Activated T-cell treated with anti-CD3 and anti-CD28 coated beads, Interleukin-2, amount 50 U/mL, for 72 hours (primary cell): ENCODE measurements around the gene SPRTN. TPM values are rescaled to one million over a fixed set of nuclear protein-coding genes. Genes with fewer than 3 reads are reported as not detected.
A peak's percentile ranks its signal among the peaks of the same experiment; 100 is the strongest.

ENCODE experiments used
- ATAC-seq, 2 donors: fragments of 150-1000 bp; cut with Tn5 transposase; replicated peaks in 1 of 2; 2 replicates each; pipeline ENCODE4 v1.10.0; 2021; ENCODE audit warnings: moderate library complexity in 2 of 2, mild to moderate bottlenecking in 1 of 2
- DNase-seq, 2 donors: peaks; one replicate each; pipeline ENCODE4 v3.0.0; 2021 to 2022; ENCODE audit warnings: mixed read lengths in 1 of 2
- H3K27ac Mint-ChIP-seq: one replicate; pipeline ENCODE4 v1.8.0; 2022; ENCODE audit warnings: mild to moderate bottlenecking, moderate library complexity, mixed read lengths
- H3K27me3 Mint-ChIP-seq: one replicate; pipeline ENCODE4 v1.8.0; 2022; ENCODE audit warnings: low read depth, mixed read lengths
- H3K36me3 Mint-ChIP-seq, 2 donors: one replicate each; pipeline ENCODE4 v1.8.0; 2022; ENCODE audit warnings: mixed read lengths in 2 of 2, mild to moderate bottlenecking in 1 of 2; ENCODE audit not compliant: insufficient read depth in 2 of 2
- H3K4me1 Mint-ChIP-seq: one replicate; pipeline ENCODE4 v1.8.0; 2022; ENCODE audit warnings: low read depth, mixed read lengths
- H3K4me3 Mint-ChIP-seq, 2 donors: one replicate each; pipeline ENCODE4 v1.8.0; 2022; ENCODE audit warnings: mild to moderate bottlenecking in 2 of 2, mixed read lengths in 2 of 2, moderate library complexity in 2 of 2
- H3K9me3 Mint-ChIP-seq, 2 donors: one replicate each; pipeline ENCODE4 v1.8.0; 2022; ENCODE audit warnings: mixed read lengths in 2 of 2
- total RNA-seq, 2 donors: library from RNA; stranded (reverse); gene quantifications; one replicate each; pipeline ENCODE4 v1.2.3, GENCODE V29; 2022

SPRTN gene
- total RNA-seq, 2 donors from 2014 or later: 9.6 to 10.4 TPM

- no peak for ATAC-seq
- no peaks in the 10 kb centered on the region for H3K27me3 Mint-ChIP-seq
- no peaks in the 10 kb centered on the region for H3K9me3 Mint-ChIP-seq
- no peaks in the 10 kb centered on the region for H3K4me1 Mint-ChIP-seq
- no peak overlapping the region for H3K4me3 Mint-ChIP-seq
- no peak overlapping the region for H3K27ac Mint-ChIP-seq
- no peaks in the 10 kb centered on the region for H3K36me3 Mint-ChIP-seq
- no peak for DNase-seq
Measured at GRCh38 chr1:231322880-231323530, 15.1 kb upstream of the SPRTN start.

GRCh38 chr1:231324660-231325059 lies 13.4 kb upstream of the SPRTN start:
- H3K4me3 Mint-ChIP-seq: no peak overlapping the region
- H3K27ac Mint-ChIP-seq: no peak overlapping the region
- H3K9me3 Mint-ChIP-seq: no peaks in the 10 kb centered on the region
- DNase-seq (no peak), ATAC-seq (no peak)
- H3K36me3 Mint-ChIP-seq: no peaks in the 10 kb centered on the region
- H3K4me1 Mint-ChIP-seq: no peaks in the 10 kb centered on the region
- no peaks in the 10 kb centered on the region for H3K27me3 Mint-ChIP-seq

GRCh38 chr1:231326248-231326647 lies 11.8 kb upstream of the SPRTN start:
- no peaks in the 10 kb centered on the region for H3K36me3 Mint-ChIP-seq
- no peak overlapping the region for H3K4me3 Mint-ChIP-seq
- no peak for DNase-seq
- no peak for ATAC-seq
- H3K27me3 Mint-ChIP-seq: no peaks in the 10 kb centered on the region
- H3K4me1 Mint-ChIP-seq: no peaks in the 10 kb centered on the region
- H3K27ac Mint-ChIP-seq: no peak overlapping the region
- no peaks in the 10 kb centered on the region for H3K9me3 Mint-ChIP-seq

- Mint-ChIP-seq H3K27ac (no peak overlapping the region), H3K27me3 (no peaks in the 10 kb centered on the region)
Measured at GRCh38 chr1:231327617-231328016, 10.5 kb upstream of the SPRTN start.

GRCh38 chr1:231329483-231329882 lies 8.6 kb upstream of the SPRTN start:
- H3K9me3 Mint-ChIP-seq: no peaks in the 10 kb centered on the region
- no peak overlapping the region for H3K27ac Mint-ChIP-seq
- H3K4me1 Mint-ChIP-seq: peaks cover 16% of the 10 kb centered on the region
- H3K36me3 Mint-ChIP-seq: peaks cover 2 to 4% of the 10 kb centered on the region in 2 donors
- ATAC-seq: no peak
- H3K27me3 Mint-ChIP-seq: no peaks in the 10 kb centered on the region
- H3K4me3 Mint-ChIP-seq: no peak overlapping the region
- no peak for DNase-seq

More at GRCh38 chr1:231327617-231328016, 10.5 kb upstream of the SPRTN start:
- DNase-seq (no peak), ATAC-seq (no peak)
- Mint-ChIP-seq H3K9me3 (no peaks in the 10 kb centered on the region), H3K36me3 (peaks cover 2 to 4% of the 10 kb centered on the region in 2 donors), H3K4me1 (no peaks in the 10 kb centered on the region), H3K4me3 (no peak overlapping the region)

- Mint-ChIP-seq H3K4me1 (peaks cover 41% of the 10 kb centered on the region), H3K27ac (no peak overlapping the region), H3K27me3 (no peaks in the 10 kb centered on the region), H3K36me3 (peaks cover 9 to 20% of the 10 kb centered on the region in 2 donors), H3K9me3 (no peaks in the 10 kb centered on the region), H3K4me3 (peak overlapping the region in 1 of 2 donors; percentile 59)
- ATAC-seq: no peak
- DNase-seq: no peak
Measured at GRCh38 chr1:231332761-231333160, 5.3 kb upstream of the SPRTN start.

DNA sequence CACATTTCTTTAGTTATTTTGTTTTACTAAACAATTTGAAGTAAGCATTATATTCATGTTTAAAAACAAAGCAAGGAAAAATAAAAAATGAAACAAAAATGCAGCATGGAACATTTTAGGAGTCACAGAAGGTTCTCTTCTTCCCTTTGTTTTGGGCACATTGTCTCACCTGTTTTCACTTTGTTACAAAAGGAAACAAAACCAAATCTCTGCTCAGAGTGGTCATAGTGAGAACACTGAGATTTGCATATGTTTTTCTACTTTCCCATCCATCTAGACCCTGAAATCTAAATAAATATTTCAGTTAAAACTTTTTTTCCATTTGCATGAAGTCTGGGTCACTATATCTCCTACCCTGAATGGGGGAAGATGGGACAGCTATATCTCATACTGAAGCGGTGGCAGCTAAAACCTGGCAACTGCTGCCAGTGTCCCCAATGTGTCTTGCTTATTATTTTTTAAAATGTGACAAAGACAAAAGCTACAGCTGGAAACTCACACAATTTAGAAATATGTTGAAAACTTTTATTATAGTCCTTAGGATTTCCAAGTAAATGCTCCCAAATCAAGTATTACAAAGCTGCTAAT lies 3.9 kb upstream of the SPRTN start:
- peaks cover 10 to 23% of the 10 kb centered on the region in 2 donors for H3K36me3 Mint-ChIP-seq
- H3K27ac Mint-ChIP-seq: peak overlapping the region; percentile 56
- no peaks in the 10 kb centered on the region for H3K9me3 Mint-ChIP-seq
- H3K4me1 Mint-ChIP-seq: peaks cover 48% of the 10 kb centered on the region
- DNase-seq (no peak), ATAC-seq (no peak)
- H3K27me3 Mint-ChIP-seq: no peaks in the 10 kb centered on the region
- peak overlapping the region; percentile 69 to 74 for H3K4me3 Mint-ChIP-seq

DNA sequence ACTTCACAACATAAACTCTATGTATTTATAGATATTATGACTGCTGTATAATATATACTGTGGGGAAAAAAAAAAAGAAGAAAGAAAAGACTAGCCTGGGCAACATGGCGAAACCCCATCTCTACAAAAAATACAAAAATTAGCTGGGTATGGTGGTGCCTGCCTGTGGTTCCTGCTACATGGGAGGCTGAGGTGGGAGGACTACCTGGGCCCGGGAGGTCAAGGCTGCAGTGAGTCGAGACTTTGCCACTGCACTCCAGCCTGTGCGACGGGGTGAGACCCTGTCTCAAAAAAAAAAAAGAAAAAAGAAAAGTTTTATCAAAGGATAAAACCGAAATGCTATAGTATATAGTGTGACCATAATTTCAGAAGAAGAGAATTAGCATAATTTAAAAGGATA lies 3.1 kb upstream of the SPRTN start:
- peaks cover 10 to 23% of the 10 kb centered on the region in 2 donors for H3K36me3 Mint-ChIP-seq
- ATAC-seq: no peak
- peak overlapping the region; percentile 73 for H3K27ac Mint-ChIP-seq
- no peaks in the 10 kb centered on the region for H3K9me3 Mint-ChIP-seq
- peak overlapping the region; percentile 69 to 74 for H3K4me3 Mint-ChIP-seq
- no peak for DNase-seq
- H3K27me3 Mint-ChIP-seq: no peaks in the 10 kb centered on the region
- peaks cover 56% of the 10 kb centered on the region for H3K4me1 Mint-ChIP-seq

GRCh38 chr1:231335663-231336602 lies 2.2 kb upstream of the SPRTN start:
- Mint-ChIP-seq H3K36me3 (peaks cover 10 to 27% of the 10 kb centered on the region in 2 donors), H3K4me1 (peaks cover 64% of the 10 kb centered on the region), H3K9me3 (no peaks in the 10 kb centered on the region), H3K27me3 (no peaks in the 10 kb centered on the region), H3K27ac (peak overlapping the region; percentile 97), H3K4me3 (peak overlapping the region; percentile 88 to 93)
- no peak for DNase-seq
- no peak for ATAC-seq

DNA sequence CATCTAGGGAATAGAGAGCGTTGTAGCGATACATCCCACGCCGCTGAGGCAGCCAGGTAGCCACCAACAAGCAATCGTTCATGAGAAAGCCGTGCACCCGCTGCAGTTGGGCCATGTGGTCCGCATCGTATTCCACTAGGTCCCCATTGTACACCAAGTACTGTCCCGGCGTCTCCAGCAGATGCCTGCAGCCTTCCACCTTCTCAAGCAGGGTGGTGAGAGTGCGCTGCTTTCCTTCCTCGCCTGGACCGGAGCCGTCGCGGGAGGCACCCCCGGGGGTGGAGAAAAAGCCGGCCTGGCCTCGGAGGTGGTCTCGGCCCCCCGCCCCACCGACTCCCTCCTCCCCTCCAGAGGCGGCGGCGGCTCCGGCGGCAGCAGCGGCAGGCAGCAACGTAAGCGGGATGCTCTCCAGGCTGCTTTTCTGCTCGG lies 1.0 kb upstream of the SPRTN start:
- Mint-ChIP-seq H3K36me3 (peaks cover 8 to 28% of the 10 kb centered on the region in 2 donors), H3K4me1 (peaks cover 66% of the 10 kb centered on the region), H3K27me3 (no peaks in the 10 kb centered on the region), H3K9me3 (no peaks in the 10 kb centered on the region), H3K27ac (peak overlapping the region; percentile 99), H3K4me3 (peak overlapping the region; percentile 88 to 93)
- DNase-seq (no peak), ATAC-seq (peak in 1 of 2 donors; percentile 1)

- Mint-ChIP-seq H3K9me3 (no peaks in the 10 kb centered on the region), H3K27ac (peak within 1 kb of the TSS; percentile 99), H3K4me3 (peak within 1 kb of the TSS; percentile 88 to 93), H3K27me3 (no peaks in the 10 kb centered on the region), H3K4me1 (peaks cover 66% of the 10 kb centered on the region), H3K36me3 (peaks cover 8 to 28% of the 10 kb centered on the region in 2 donors)
- peak; percentile 83 to 88 for ATAC-seq
- DNase-seq: peak; percentile 95 to 97
Measured at GRCh38 chr1:231337472-231338269, 422 bp upstream of the SPRTN start, which contains the start of gene EXOC8. Gene EXOC8 (minus strand): TSS chr1:231337852. CDS start chr1:231337745, 107 bp downstream.

- peaks cover 8 to 27% of the 10 kb centered on the region in 2 donors for H3K36me3 Mint-ChIP-seq
- ATAC-seq (no peak), DNase-seq (no peak)
- H3K27ac Mint-ChIP-seq: no peak overlapping the region
- H3K27me3 Mint-ChIP-seq: no peaks in the 10 kb centered on the region
- H3K4me1 Mint-ChIP-seq: peaks cover 40% of the 10 kb centered on the region
- peak overlapping the region in 1 of 2 donors; percentile 11 for H3K4me3 Mint-ChIP-seq
- H3K9me3 Mint-ChIP-seq: no peaks in the 10 kb centered on the region
Measured at GRCh38 chr1:231340328-231341013, 2.4 kb downstream of the SPRTN start.
